Lower leg skin (tissue), 4 donors: ENCODE data around the gene ZFYVE28. TPM values are rescaled to one million over a fixed set of nuclear protein-coding genes. Genes with fewer than 3 reads are reported as not detected.

ENCODE experiments used
- DNase-seq, 2 donors: peaks; one replicate each; pipeline ENCODE4 v3.0.0-alpha.2; 2019; ENCODE audit warnings: low spot score in 2 of 2
- H3K4me3 ChIP-seq: fragments of 200-600 bp; sonication (generic); 2 replicates; pipeline ENCODE4 v1.5.1; 2017; ENCODE audit warnings: mild to moderate bottlenecking, low read depth; ENCODE audit not compliant: poor library complexity, severe bottlenecking
- POLR2A ChIP-seq, 2 donors: fragments of 450-650 bp; IDR thresholded peaks; one replicate each; pipeline ENCODE4 v1.6.1; 2016 to 2017; ENCODE audit warnings: antibody characterized with exemption in 2 of 2, mild to moderate bottlenecking in 1 of 2, moderate library complexity in 1 of 2
- WGBS, 2 donors: methylation state at CpG; one replicate each; pipeline ENCODE4 v1.1.5; 2018; 5-methylcytosine and 5-hydroxymethylcytosine counted together
- intact Hi-C: fragments of 100-400 bp; cut with DNase I; formaldehyde crosslinking; loops from one replicate; pipeline ENCODE4 v1.15.0; 2023; ENCODE audit warnings: low total_unique reads
- total RNA-seq, 4 donors: library from RNA; depleted of rRNA; stranded (reverse); fragments of >200 nt; gene quantifications; one replicate each; pipeline ENCODE4 v1.1.0, GENCODE V29; 2016
- TF ChIP-seq, protein P1 (sequence below), 3 donors: fragments of 450-650 bp; IDR thresholded peaks; one replicate each; pipeline ENCODE4 v1.5.1; 2016; ENCODE audit warnings: antibody characterized with exemption in 3 of 3, mild to moderate bottlenecking in 3 of 3, moderate library complexity in 2 of 3

Gene ZFYVE28
- total RNA-seq, 4 donors from 2014 or later: 5.0 to 12.8 (median 9.9) TPM

DNA sequence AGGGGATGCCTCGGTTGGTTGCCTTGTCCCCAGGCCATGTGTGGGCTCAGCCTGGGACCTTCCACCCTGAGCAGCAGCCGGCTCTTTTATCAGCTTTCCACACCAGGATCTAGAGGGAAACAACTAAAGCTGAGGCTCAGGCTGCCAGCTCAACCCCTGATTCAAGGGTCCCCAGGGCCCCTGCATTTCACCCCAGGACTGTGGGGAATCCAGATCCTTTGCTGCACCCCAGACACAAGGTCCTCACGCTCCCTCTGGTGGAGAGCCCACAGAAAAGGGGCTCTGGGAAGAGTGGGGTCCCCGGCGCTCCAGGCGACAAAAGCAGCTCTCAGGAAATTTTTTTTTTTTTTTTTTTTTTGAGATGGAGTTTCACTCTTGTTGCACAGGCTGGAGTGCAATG, 64.3 kb downstream of the ZFYVE28 start:
- TF ChIP-seq, protein P1, sequence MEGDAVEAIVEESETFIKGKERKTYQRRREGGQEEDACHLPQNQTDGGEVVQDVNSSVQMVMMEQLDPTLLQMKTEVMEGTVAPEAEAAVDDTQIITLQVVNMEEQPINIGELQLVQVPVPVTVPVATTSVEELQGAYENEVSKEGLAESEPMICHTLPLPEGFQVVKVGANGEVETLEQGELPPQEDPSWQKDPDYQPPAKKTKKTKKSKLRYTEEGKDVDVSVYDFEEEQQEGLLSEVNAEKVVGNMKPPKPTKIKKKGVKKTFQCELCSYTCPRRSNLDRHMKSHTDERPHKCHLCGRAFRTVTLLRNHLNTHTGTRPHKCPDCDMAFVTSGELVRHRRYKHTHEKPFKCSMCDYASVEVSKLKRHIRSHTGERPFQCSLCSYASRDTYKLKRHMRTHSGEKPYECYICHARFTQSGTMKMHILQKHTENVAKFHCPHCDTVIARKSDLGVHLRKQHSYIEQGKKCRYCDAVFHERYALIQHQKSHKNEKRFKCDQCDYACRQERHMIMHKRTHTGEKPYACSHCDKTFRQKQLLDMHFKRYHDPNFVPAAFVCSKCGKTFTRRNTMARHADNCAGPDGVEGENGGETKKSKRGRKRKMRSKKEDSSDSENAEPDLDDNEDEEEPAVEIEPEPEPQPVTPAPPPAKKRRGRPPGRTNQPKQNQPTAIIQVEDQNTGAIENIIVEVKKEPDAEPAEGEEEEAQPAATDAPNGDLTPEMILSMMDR (IDR thresholded peaks at IDR 0.05): no peak
- no peak for TF ChIP-seq POLR2A (IDR thresholded peaks at IDR 0.05)
- intact Hi-C loops: no loop called here
- 86% methylated on average over 6 of the region's 6 CpGs for WGBS, 2 donors
- no peak overlapping the region for H3K4me3 ChIP-seq
- DNase-seq: no peak

DNA sequence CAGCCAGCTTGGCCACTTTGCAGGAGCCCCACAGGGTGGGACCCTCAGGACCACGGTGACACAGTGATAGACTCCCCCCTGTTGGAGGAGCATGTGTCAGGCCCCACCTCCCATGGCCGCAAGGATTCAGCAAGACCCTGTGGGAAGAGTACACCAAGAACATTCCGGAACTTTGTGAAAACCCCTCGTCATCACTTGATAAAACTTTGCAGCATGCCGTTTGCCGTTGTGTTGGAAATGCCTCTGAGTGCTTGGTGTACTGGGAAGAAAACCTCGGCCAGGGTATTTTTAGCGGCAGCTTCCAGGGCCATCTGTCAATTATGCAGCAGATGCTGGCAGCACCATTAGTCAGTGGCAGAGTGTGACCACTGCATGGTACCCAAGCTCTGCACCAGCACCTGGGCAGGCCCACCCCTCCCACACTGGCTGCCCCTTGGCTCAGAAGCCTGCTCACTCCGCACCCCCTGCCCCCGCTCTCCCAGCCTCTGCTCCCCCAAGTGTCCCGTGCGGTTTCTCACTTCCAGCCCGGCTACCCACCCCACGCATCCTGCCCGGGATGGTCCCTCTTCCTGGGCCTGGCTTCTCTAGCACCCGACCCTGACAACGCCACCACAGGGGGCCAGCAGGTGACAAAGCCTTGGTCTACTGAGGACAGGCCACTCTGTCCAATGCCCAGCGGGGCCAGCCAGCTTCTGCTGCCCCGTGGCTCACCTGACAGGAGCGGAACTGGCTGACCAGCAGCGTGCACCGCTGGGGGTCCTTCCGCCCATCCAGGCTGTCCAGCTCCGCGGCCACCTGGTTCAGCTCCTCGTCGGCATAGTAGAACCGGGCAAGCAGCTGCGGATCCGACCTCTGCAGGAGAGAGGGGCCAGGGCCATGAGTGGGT, 65.0 kb downstream of the ZFYVE28 start:
- DNase-seq: peak in 1 of 2 donors; percentile 80
- intact Hi-C loops: no loop called here
- H3K4me3 ChIP-seq: no peak overlapping the region
- no peak for TF ChIP-seq POLR2A (IDR thresholded peaks at IDR 0.05)
- TF ChIP-seq, protein P1 (IDR thresholded peaks at IDR 0.05): no peak
- 87 to 88% methylated on average over 18 to 29 of the region's 30 CpGs for WGBS, 2 donors

DNA sequence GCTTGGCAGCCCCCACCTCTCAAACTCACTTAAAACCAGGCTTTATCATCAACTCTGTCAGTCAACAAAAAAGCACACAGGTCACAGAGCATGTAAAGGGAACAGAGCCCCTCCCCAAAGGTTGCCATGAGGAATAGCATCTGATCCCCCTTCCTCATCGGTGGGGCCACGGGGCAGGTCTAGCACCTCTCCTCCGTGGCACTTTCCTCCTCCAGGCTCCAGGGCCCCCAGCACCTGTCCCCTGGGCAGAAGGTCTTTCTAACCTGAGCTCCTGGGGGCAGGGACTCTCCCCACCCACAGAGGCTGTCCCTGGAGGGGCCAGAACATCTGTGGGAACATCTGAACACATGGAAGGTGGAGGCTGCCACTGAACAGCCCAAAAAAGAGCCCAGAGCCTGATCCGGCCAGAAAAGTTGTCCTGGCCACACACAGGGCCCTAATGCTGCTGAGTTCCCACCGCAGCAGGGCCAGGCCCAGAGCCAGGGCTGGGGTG, 65.7 kb downstream of the ZFYVE28 start:
- TF ChIP-seq, protein P1 (IDR thresholded peaks at IDR 0.05): no peak
- TF ChIP-seq POLR2A (IDR thresholded peaks at IDR 0.05): no peak
- peak in 1 of 2 donors; percentile 76 for DNase-seq
- H3K4me3 ChIP-seq: no peak overlapping the region
- intact Hi-C loops: no loop called here
- WGBS, 2 donors: 87 to 91% methylated on average over 5 of the region's 5 CpGs

DNA sequence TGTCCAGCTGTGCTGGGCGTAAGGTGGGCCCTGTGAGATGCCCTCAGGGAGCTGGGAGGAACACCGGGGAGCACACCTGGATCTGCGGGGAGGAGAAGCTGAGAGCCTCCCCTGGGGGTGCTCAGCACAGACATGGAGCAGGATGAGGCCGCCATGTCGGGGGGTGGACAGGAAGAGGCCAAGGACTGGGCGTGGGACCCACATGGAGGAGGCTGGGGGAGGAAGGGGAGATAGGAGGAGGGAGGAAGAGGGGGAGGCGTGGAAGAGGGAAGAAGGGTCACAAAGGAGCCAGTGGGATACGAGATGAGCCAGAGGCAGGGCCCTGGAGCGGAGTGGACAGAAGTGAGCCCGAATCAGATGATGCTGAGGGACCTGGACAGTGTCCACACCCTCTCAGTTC, 66.3 kb downstream of the ZFYVE28 start:
- WGBS, 2 donors: 89 to 90% methylated on average over 10 of the region's 10 CpGs
- H3K4me3 ChIP-seq: no peak overlapping the region
- peak in 1 of 2 donors; percentile 45 for DNase-seq
- TF ChIP-seq POLR2A (IDR thresholded peaks at IDR 0.05): no peak
- TF ChIP-seq, protein P1 (IDR thresholded peaks at IDR 0.05): no peak
- intact Hi-C loops: no loop called here

DNA sequence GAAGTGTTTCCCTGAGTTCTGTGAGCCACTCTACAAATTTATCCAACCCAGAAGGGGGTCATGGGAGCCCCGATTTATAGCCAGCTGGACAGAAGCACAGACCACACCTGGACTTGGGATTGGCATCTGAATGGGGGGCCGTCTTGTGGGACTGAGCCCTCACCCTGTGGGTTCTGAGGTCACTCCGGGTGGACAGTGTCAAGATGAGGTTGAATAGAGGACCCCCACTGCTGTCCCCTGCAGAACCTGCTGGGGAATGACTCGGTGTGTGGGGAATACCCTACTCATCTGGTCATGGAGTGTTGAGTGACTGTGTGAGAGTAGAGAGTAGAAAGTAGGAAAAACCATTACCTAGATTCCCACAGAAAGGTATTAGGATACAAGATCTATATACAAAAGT, 67.5 kb downstream of the ZFYVE28 start:
- intact Hi-C loops: no loop called here
- peak in 1 of 2 donors; percentile 26 for DNase-seq
- 77 to 89% methylated on average over 4 of the region's 4 CpGs for WGBS, 2 donors
- no peak overlapping the region for H3K4me3 ChIP-seq
- TF ChIP-seq, protein P1 (IDR thresholded peaks at IDR 0.05): no peak
- no peak for TF ChIP-seq POLR2A (IDR thresholded peaks at IDR 0.05)
